GM19468 (cell line): ENCODE results near the gene GCN1.

ENCODE experiments used
- ATAC-seq: cut with Tn5 transposase; IDR thresholded peaks from one replicate; pipeline ENCODE4 v1.9.1; 2021; ENCODE audit warnings: mild to moderate bottlenecking, moderate library complexity, moderate number of reproducible peaks; ENCODE audit not compliant: unreplicated experiment; ENCODE audit errors: extremely low read depth

The GCN1 gene

GRCh38 chr12:120156315-120157259, 37.9 kb downstream of the GCN1 start:
- ATAC-seq: no peak

GRCh38 chr12:120155072-120155471, 39.4 kb downstream of the GCN1 start:
- no peak for ATAC-seq

GRCh38 chr12:120150919-120151525, 43.5 kb downstream of the GCN1 start:
- no peak for ATAC-seq

GRCh38 chr12:120148011-120148410, 46.5 kb downstream of the GCN1 start:
- no peak for ATAC-seq

- no peak for ATAC-seq
Observed at GRCh38 chr12:120145164-120145563, 49.4 kb downstream of the GCN1 start.

GRCh38 chr12:120144215-120144614, 50.3 kb downstream of the GCN1 start:
- ATAC-seq: no peak

- no peak for ATAC-seq
Observed at GRCh38 chr12:120142231-120142877, 52.2 kb downstream of the GCN1 start.

GRCh38 chr12:120141336-120141735, 53.2 kb downstream of the GCN1 start:
- ATAC-seq: no peak

- no peak for ATAC-seq
Observed at GRCh38 chr12:120140603-120141002, 53.9 kb downstream of the GCN1 start.

- no peak for ATAC-seq
Observed at GRCh38 chr12:120139958-120140357, 54.6 kb downstream of the GCN1 start.

- no peak for ATAC-seq
Observed at GRCh38 chr12:120138366-120138765, 56.1 kb downstream of the GCN1 start.

GRCh38 chr12:120137833-120138232, 56.7 kb downstream of the GCN1 start:
- ATAC-seq: no peak

GRCh38 chr12:120136093-120136770, 58.3 kb downstream of the GCN1 start:
- ATAC-seq: no peak

- no peak for ATAC-seq
Observed at GRCh38 chr12:120134307-120134980, 60.1 kb downstream of the GCN1 start.

- ATAC-seq: peak; percentile 90
Observed at GRCh38 chr12:120132863-120133385, 61.6 kb downstream of the GCN1 start.

GRCh38 chr12:120132054-120132836, 62.3 kb downstream of the GCN1 start:
- ATAC-seq: no peak

GRCh38 chr12:120131116-120131515, 63.4 kb downstream of the GCN1 start:
- no peak for ATAC-seq

GRCh38 chr12:120130011-120130410, 64.5 kb downstream of the GCN1 start:
- no peak for ATAC-seq

GRCh38 chr12:120126635-120127005, 67.9 kb downstream of the GCN1 start:
- ATAC-seq: no peak
